Gastrocnemius medialis (tissue), 4 donors: ENCODE results near the gene TTC9C. TPM values are rescaled to one million over a fixed set of nuclear protein-coding genes. Genes with fewer than 3 reads are reported as not detected.
A peak's percentile ranks its signal among the peaks of the same experiment; 100 is the strongest.

Source experiments
- ATAC-seq, 2 donors: fragments of 150-250 bp; one replicate each; pipeline ENCODE4 v1.9.1; 2016
- DNase-seq, 2 donors: peaks; one replicate each; pipeline ENCODE4 v3.0.0-alpha.2; 2019
- H3K27ac ChIP-seq, 4 donors: fragments of 200-600 bp; sonication (generic); 1 replicate in 1 of 4; 2 replicates in 3 of 4; pipeline ENCODE4 v1.5.1; 2016 to 2018; ENCODE audit warnings: mild to moderate bottlenecking in 2 of 4, moderate library complexity in 1 of 4
- H3K27me3 ChIP-seq, 3 donors: fragments of 200-600 bp; sonication (generic) in 2 of 3; 1 replicate in 1 of 3; 2 replicates in 2 of 3; pipeline versions ENCODE4 v1.5.1 to v1.6.0; 2016 to 2019; ENCODE audit warnings: mild to moderate bottlenecking in 1 of 3, moderate library complexity in 1 of 3
- H3K36me3 ChIP-seq, 2 donors: fragments of 200-600 bp; sonication (generic) in 1 of 2; one replicate each; pipeline ENCODE4 v1.5.1; 2017 to 2018
- H3K4me1 ChIP-seq, 2 donors: fragments of 200-600 bp; sonication (generic) in 1 of 2; one replicate each; pipeline ENCODE4 v1.5.1; 2016 to 2017; ENCODE audit warnings: mild to moderate bottlenecking in 2 of 2
- H3K4me3 ChIP-seq, 4 donors: fragments of 200-600 bp; sonication (generic) in 3 of 4; 1 replicate in 1 of 4; 2 replicates in 3 of 4; pipeline ENCODE4 v1.5.1; 2016 to 2019; ENCODE audit warnings: mild to moderate bottlenecking in 2 of 4
- H3K9me3 ChIP-seq, 3 donors: fragments of 200-600 bp; sonication (generic) in 2 of 3; 1 replicate in 1 of 3; 2 replicates in 2 of 3; pipeline ENCODE4 v1.5.1; 2016 to 2019
- CTCF ChIP-seq, 5 experiments: fragments of 450-650 bp in 3 of 5; fragments of 200-600 bp in 2 of 5; sonication (generic) in 2 of 5; IDR thresholded peaks in 4 of 5; conservative IDR thresholded peaks in 1 of 5; 1 replicate in 4 of 5; 2 replicates in 1 of 5; pipeline ENCODE4 v1.5.1; 2016 to 2019; ENCODE audit warnings: antibody characterized with exemption in 5 of 5, mild to moderate bottlenecking in 3 of 5, moderate library complexity in 3 of 5
- POLR2A ChIP-seq, 2 donors: fragments of 450-650 bp; IDR thresholded peaks; one replicate each; pipeline ENCODE4 v1.6.1; 2017; ENCODE audit warnings: antibody characterized with exemption in 2 of 2, mild to moderate bottlenecking in 2 of 2, moderate library complexity in 2 of 2
- in situ Hi-C, 4 donors: fragments of 200-750 bp; cut with MboI; loops; one replicate each; pipeline versions ENCODE4 v1.15.0 to v1.8.0; 2017; ENCODE audit warnings: low sequenced_read_pairs in 4 of 4
- intact Hi-C: fragments of 100-400 bp; cut with DNase I; formaldehyde crosslinking; loops from one replicate; pipeline ENCODE4 v1.15.1; 2023; ENCODE audit warnings: low total_unique reads
- total RNA-seq, 4 donors: library from RNA; depleted of rRNA; stranded (reverse); fragments of >200 nt; gene quantifications; one replicate each; pipeline versions ENCODE4 v1.1.0 to v1.2.3, GENCODE V29; 2016

TTC9C gene
- total RNA-seq, 4 donors from 2014 or later = 11.5 to 16.3 (median 14.1) TPM

GRCh38 chr11:62708793-62709192, 19.5 kb upstream of the TTC9C start:
- Histone ChIP-seq H3K27me3 (no peaks in the 10 kb centered on the region), H3K9me3 (no peaks in the 10 kb centered on the region), H3K4me1 (peaks cover 34 to 46% of the 10 kb centered on the region in 2 donors), H3K27ac (peak overlapping the region; percentile 94 to 97 (median 96)), H3K36me3 (peaks cover 0 to 18% of the 10 kb centered on the region in 2 donors), H3K4me3 (peak overlapping the region; percentile 68 to 87 (median 78))
- DNase-seq (no peak), ATAC-seq (peak; percentile 1)
- in situ Hi-C loops = loop anchor here in 1 of 4 donors (25.0 kb wide), 1 partner anchor 96 kb away; the partner anchor contains the start of genes B3GAT3, EML3, MTA2 and ROM1
- TF ChIP-seq POLR2A (IDR thresholded peaks at IDR 0.05) (no peak), CTCF (IDR thresholded peaks at IDR 0.05 in 4 of 5, conservative IDR thresholded peaks at IDR 0.05 in 1 of 5) (no peak)
- intact Hi-C loops = loop anchor here (1.0 to 5.0 kb wide), 3 partner anchors 19 to 134 kb away; partner anchors contain the start of genes HNRNPUL2 and MTA2

- H3K36me3 ChIP-seq = peaks cover 0 to 24% of the 10 kb centered on the region in 2 donors
- intact Hi-C loops = loop anchor here (1.0 to 5.0 kb wide), 3 partner anchors 18 to 133 kb away; partner anchors contain the start of genes HNRNPUL2 and MTA2
- TF ChIP-seq CTCF (IDR thresholded peaks at IDR 0.05 in 4 of 5, conservative IDR thresholded peaks at IDR 0.05 in 1 of 5) (peak in 4 of 5 experiments; percentile 23 to 30 (median 26)), POLR2A (IDR thresholded peaks at IDR 0.05) (peak; percentile 51 to 60)
- H3K27me3 ChIP-seq = no peaks in the 10 kb centered on the region
- peak overlapping the region; percentile 75 to 87 (median 81) for H3K4me3 ChIP-seq
- peak overlapping the region; percentile 94 to 97 (median 96) for H3K27ac ChIP-seq
- H3K4me1 ChIP-seq = peaks cover 34 to 46% of the 10 kb centered on the region in 2 donors
- in situ Hi-C loops = loop anchor here in 1 of 4 donors (25.0 kb wide), 1 partner anchor 97 kb away; the partner anchor contains the start of genes B3GAT3, EML3, MTA2 and ROM1
- no peaks in the 10 kb centered on the region for H3K9me3 ChIP-seq
- DNase-seq (peak; percentile 99), ATAC-seq (peak; percentile 85 to 90)
These were observed 18.9 kb upstream of the TTC9C start for GRCh38 chr11:62709247-62710000.

- peak overlapping the region; percentile 75 to 87 (median 81) for H3K4me3 ChIP-seq
- no peak for TF ChIP-seq CTCF (IDR thresholded peaks at IDR 0.05 in 4 of 5, conservative IDR thresholded peaks at IDR 0.05 in 1 of 5)
- no peak for TF ChIP-seq POLR2A (IDR thresholded peaks at IDR 0.05)
- no peaks in the 10 kb centered on the region for H3K27me3 ChIP-seq
- in situ Hi-C loops = loop anchor here in 1 of 4 donors (25.0 kb wide), 1 partner anchor 98 kb away; the partner anchor contains the start of genes B3GAT3, EML3, MTA2 and ROM1
- intact Hi-C loops = no loop called here
- no peak for DNase-seq
- H3K4me1 ChIP-seq = peaks cover 32 to 45% of the 10 kb centered on the region in 2 donors
- H3K27ac ChIP-seq = peak overlapping the region; percentile 94 to 97 (median 96)
- H3K36me3 ChIP-seq = peaks cover 0 to 29% of the 10 kb centered on the region in 2 donors
- no peak for ATAC-seq
- no peaks in the 10 kb centered on the region for H3K9me3 ChIP-seq
These were observed 18.3 kb upstream of the TTC9C start for GRCh38 chr11:62710001-62710345.

GRCh38 chr11:62712276-62712812, 15.9 kb upstream of the TTC9C start:
- peak overlapping the region; percentile 42 to 74 (median 60) for H3K27ac ChIP-seq
- intact Hi-C loops (no loop called here), in situ Hi-C loops (loop anchor here in 1 of 4 donors (25.0 kb wide), 1 partner anchor 100 kb away; the partner anchor contains the start of genes B3GAT3, EML3, MTA2 and ROM1)
- H3K9me3 ChIP-seq = no peaks in the 10 kb centered on the region
- H3K4me1 ChIP-seq = peaks cover 16 to 28% of the 10 kb centered on the region in 2 donors
- H3K27me3 ChIP-seq = no peaks in the 10 kb centered on the region
- TF ChIP-seq CTCF (IDR thresholded peaks at IDR 0.05 in 4 of 5, conservative IDR thresholded peaks at IDR 0.05 in 1 of 5) = no peak
- no peak for TF ChIP-seq POLR2A (IDR thresholded peaks at IDR 0.05)
- peaks cover 0 to 53% of the 10 kb centered on the region in 2 donors for H3K36me3 ChIP-seq
- ATAC-seq = no peak
- no peak for DNase-seq
- no peak overlapping the region for H3K4me3 ChIP-seq
